Ovary (tissue), 9 donors: ENCODE measurements around the gene GNG4. TPM values are rescaled to one million over a fixed set of nuclear protein-coding genes. Genes with fewer than 3 reads are reported as not detected.
A peak's percentile ranks its signal among the peaks of the same experiment; 100 is the strongest.
"Not testable (repeated sequence)": the region's sequence is repeated elsewhere in the genome, so short reads cannot be mapped to it uniquely, and the experiment has no call there.

Source experiments
- DNase-seq, 5 donors: peaks; one replicate each; pipeline ENCODE4 v3.0.0-alpha.2; 2019 to 2020
- H3K27ac ChIP-seq, 2 donors: fragments of 200-600 bp; one replicate each; pipeline versions ENCODE4 v1.5.1 to v1.8.0; 2019 to 2022
- H3K27me3 ChIP-seq: fragments of 200-600 bp; one replicate; pipeline ENCODE4 v1.8.0; 2022
- H3K36me3 ChIP-seq: fragments of 200-600 bp; sonication (generic); one replicate; pipeline ENCODE4 v1.5.1; 2019
- H3K4me1 ChIP-seq: one replicate; pipeline ENCODE4 v1.8.1; 2013; ENCODE audit warnings: mild to moderate bottlenecking, moderate library complexity; ENCODE audit not compliant: insufficient read depth
- H3K4me3 ChIP-seq: fragments of 200-600 bp; sonication (generic); one replicate; pipeline ENCODE4 v1.5.1; 2017
- H3K9me3 ChIP-seq, 2 donors: fragments of 200-600 bp in 1 of 2; sonication (generic) in 1 of 2; one replicate each; pipeline versions ENCODE4 v1.5.1 to v1.8.1; 2013 to 2019; ENCODE audit warnings: mild to moderate bottlenecking in 1 of 2, moderate library complexity in 1 of 2
- CTCF ChIP-seq, 3 donors: fragments of 450-650 bp in 2 of 3; fragments of 200-600 bp in 1 of 3; IDR thresholded peaks; one replicate each; pipeline versions ENCODE4 v1.5.1 to v1.8.0; 2016 to 2022; ENCODE audit warnings: antibody characterized with exemption in 3 of 3, mild to moderate bottlenecking in 1 of 3
- EP300 ChIP-seq: sonication (generic); formaldehyde crosslinking; IDR thresholded peaks from one replicate; pipeline ENCODE4 v1.6.1; 2017; ENCODE audit warnings: antibody characterized with exemption
- POLR2A ChIP-seq: fragments of 450-650 bp; IDR thresholded peaks from one replicate; pipeline ENCODE4 v1.6.1; 2017; ENCODE audit warnings: antibody characterized with exemption, mild to moderate bottlenecking, moderate library complexity
- WGBS, 3 donors: extraction: QIAGEN DNeasy Blood & Tissue Kit in 1 of 3; methylation state at CpG; one replicate each; pipeline versions ENCODE4 v1.1.5 to v1.1.7; 2013 to 2017; 5-methylcytosine and 5-hydroxymethylcytosine counted together
- intact Hi-C, 4 donors: fragments of 100-400 bp; cut with DNase I; formaldehyde crosslinking; loops; one replicate each; pipeline versions ENCODE4 v1.11.0 to v1.15.1; 2022 to 2023
- polyA plus RNA-seq, 2 donors: library from polyadenylated mRNA; stranded (reverse); fragments of 200-250 nt in 1 of 2; fragments of 350-450 nt in 1 of 2; fragmentation: Illumina TruSeq in 1 of 2; extraction: RNeasy Lipid Tissue Mini Kit (QIAGEN cat#74804) in 1 of 2; gene quantifications; one replicate each; pipeline ENCODE4 v1.2.3, GENCODE V29; 2013 to 2014
- total RNA-seq, 7 donors: library from RNA; depleted of rRNA in 2 of 7; stranded (reverse); fragments of >200 nt in 2 of 7; fragmentation: NEBNext Ultra II Directional in 3 of 7; extraction: Animal tissue kit (Norgen Biotek cat#: 25700) in 3 of 7; gene quantifications; one replicate each; pipeline versions ENCODE4 v1.1.0 to v1.2.4, GENCODE V29; 2016 to 2023
- donor health status: DM: no; HTN: no; CAD: no; lungs with moderate emphysema.
- donor health status: DM: no; HTN: no; CAD: no.
- donor health status: Bipolar disorder and iron deficiency.
- donor health status: DM: yes; HTN: yes; CAD: no.
- donor health status: DM: no; HTN: no; CAD: no.
- donor health status: DM: yes; HTN: yes; CAD: no.

GNG4 gene
- total and polyA plus RNA-seq, 9 donors = 14.2 to 62.4 (median 32.1) TPM

- Histone ChIP-seq H3K27me3 (no peaks in the 10 kb centered on the region), H3K27ac (peak overlapping the region; percentile 90 to 92), H3K4me3 (peak overlapping the region; percentile 41), H3K4me1 (peaks cover 3% of the 10 kb centered on the region), H3K36me3 (no peaks in the 10 kb centered on the region), H3K9me3 (no peaks in the 10 kb centered on the region)
- peak; percentile 20 for TF ChIP-seq POLR2A
- TF ChIP-seq EP300 = no peak
- no peak for TF ChIP-seq CTCF (IDR thresholded peaks at IDR 0.05)
- 1% methylated on average over 25 to 30 of the region's 30 CpGs for WGBS, 3 donors
- peak; percentile 59 to 77 (median 67) for DNase-seq
- intact Hi-C loops = no loop called here
Measured at GRCh38 chr1:235648954-235649367, 623 bp downstream of the GNG4 start.

DNA sequence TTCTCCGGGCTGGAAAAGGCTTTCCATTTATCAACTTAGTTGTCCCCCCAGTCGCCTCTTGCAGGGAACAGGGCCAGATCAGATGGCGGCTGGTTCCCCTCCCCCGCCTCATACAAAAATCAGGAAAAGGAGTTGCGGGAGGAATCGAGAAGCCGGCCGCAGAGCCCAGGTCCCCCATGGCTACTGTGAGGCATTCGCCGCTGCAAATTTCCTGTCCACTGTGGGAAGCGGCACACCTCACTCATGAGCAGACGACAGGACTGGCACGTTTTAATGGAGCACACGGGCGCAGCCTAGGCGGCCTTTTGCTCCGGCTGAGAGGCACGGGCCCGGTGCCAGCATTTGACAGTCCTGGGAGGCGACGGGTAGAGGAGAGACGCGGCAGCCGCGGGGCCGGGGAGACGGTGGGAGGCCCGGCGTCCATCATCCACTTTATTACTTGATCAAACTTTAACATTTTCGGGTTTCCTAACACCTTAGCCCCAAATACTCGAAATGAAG lies 1.1 kb downstream of the GNG4 start:
- WGBS, 3 donors = 16 to 20% (median 18%) methylated on average over 31 of the region's 31 CpGs
- intact Hi-C loops = no loop called here
- Histone ChIP-seq H3K4me3 (peak overlapping the region; percentile 41), H3K9me3 (no peaks in the 10 kb centered on the region), H3K27me3 (no peaks in the 10 kb centered on the region), H3K36me3 (no peaks in the 10 kb centered on the region), H3K4me1 (peaks cover 3% of the 10 kb centered on the region), H3K27ac (peak overlapping the region in 1 of 2 donors; percentile 92)
- DNase-seq = peak; percentile 40 to 66 (median 60)
- TF ChIP-seq POLR2A (no peak), CTCF (IDR thresholded peaks at IDR 0.05) (no peak), EP300 (no peak)

GRCh38 chr1:235647537-235647936 lies 2.0 kb downstream of the GNG4 start:
- H3K4me1 ChIP-seq, H3K36me3 ChIP-seq, DNase-seq, H3K9me3 ChIP-seq, H3K27me3 ChIP-seq, H3K27ac ChIP-seq, intact Hi-C loops, H3K4me3 ChIP-seq: not testable (repeated sequence)
- whole genome bisulfite sequencing, 3 donors = 89 to 95% (median 94%) methylated on average over 12 of the region's 12 CpGs

GRCh38 chr1:235646463-235646862 lies 3.1 kb downstream of the GNG4 start:
- TF ChIP-seq CTCF (IDR thresholded peaks at IDR 0.05) (no peak), EP300 (no peak), POLR2A (no peak)

DNA sequence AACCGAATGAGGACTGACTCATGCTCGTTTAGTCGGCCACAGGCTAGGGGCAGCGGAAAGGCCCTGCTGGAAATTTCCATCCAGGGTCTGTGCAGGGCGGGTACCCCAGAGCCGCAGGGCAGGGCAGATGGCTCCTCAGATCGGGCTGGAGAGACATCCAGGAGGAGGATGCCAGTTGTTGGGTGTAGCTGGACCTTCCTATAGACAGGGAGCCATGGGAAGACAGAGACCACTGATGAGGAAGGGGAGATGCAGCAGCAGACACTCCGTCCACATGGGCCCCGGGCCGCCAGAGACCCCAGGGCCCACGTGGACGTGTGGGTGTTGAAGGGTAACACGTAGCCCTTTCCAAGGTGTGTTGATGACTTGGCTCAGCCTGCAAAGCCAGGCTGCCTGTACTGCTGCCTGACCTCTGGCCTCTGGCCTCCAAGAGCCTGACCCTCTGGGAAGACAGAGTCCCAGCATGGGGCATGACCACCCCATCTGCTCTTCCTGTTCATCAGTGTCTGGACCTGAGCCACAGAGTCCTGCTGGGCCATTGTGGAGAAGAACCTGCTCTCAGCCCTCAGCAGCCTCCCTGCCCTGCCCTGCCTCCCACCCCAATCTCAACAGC lies 4.8 kb downstream of the GNG4 start:
- Histone ChIP-seq H3K9me3 (no peaks in the 10 kb centered on the region), H3K27ac (no peak overlapping the region), H3K36me3 (no peaks in the 10 kb centered on the region), H3K4me3 (no peak overlapping the region), H3K4me1 (peaks cover 3% of the 10 kb centered on the region), H3K27me3 (no peaks in the 10 kb centered on the region)
- 87 to 94% (median 93%) methylated on average over 13 of the region's 13 CpGs for WGBS, 3 donors
- TF ChIP-seq POLR2A (no peak), CTCF (IDR thresholded peaks at IDR 0.05) (no peak)
- intact Hi-C loops = no loop called here
- DNase-seq = no peak

More at GRCh38 chr1:235646463-235646862, 3.1 kb downstream of the GNG4 start:
- peaks cover 3% of the 10 kb centered on the region for H3K4me1 ChIP-seq
- WGBS, 3 donors = 85 to 94% (median 93%) methylated on average over 9 of the region's 9 CpGs
- no peak overlapping the region for H3K27ac ChIP-seq
- no peaks in the 10 kb centered on the region for H3K9me3 ChIP-seq
- no peaks in the 10 kb centered on the region for H3K36me3 ChIP-seq
- intact Hi-C loops = no loop called here
- DNase-seq = no peak
- no peak overlapping the region for H3K4me3 ChIP-seq
- no peaks in the 10 kb centered on the region for H3K27me3 ChIP-seq
